HepG2 (cell line): ENCODE measurements around the gene ZBTB44. TPM values are rescaled to one million over a fixed set of nuclear protein-coding genes. Genes with fewer than 3 reads are reported as not detected.

Experiments
- DPF2 ChIP-seq: sonication (generic); formaldehyde crosslinking; IDR thresholded peaks from 2 replicates; pipeline ENCODE4 v1.4.0; 2020; ENCODE audit warnings: mild to moderate bottlenecking, low read depth, missing genetic modification reagents, borderline replicate concordance
- EP300 ChIP-seq, 3 experiments: sonication (generic) in 1 of 3; formaldehyde crosslinking in 1 of 3; IDR thresholded peaks; 2 replicates each; pipeline versions ENCODE4 v1.5.1 to v1.6.1; 2011 to 2020; ENCODE audit warnings: low read depth in 2 of 3, low read length in 2 of 3, borderline replicate concordance in 1 of 3, improper control_type of control experiment in 1 of 3, mild to moderate bottlenecking in 1 of 3, missing genetic modification reagents in 1 of 3, moderate library complexity in 1 of 3
- GATAD2A ChIP-seq: IDR thresholded peaks from 2 replicates; pipeline ENCODE4 v1.6.1; 2016
- HNF4A ChIP-seq: sonication (generic); formaldehyde crosslinking; IDR thresholded peaks from 2 replicates; pipeline ENCODE4 v1.4.0; 2020; ENCODE audit warnings: missing genetic modification reagents
- ISL2 ChIP-seq: sonication (generic); formaldehyde crosslinking; IDR thresholded peaks from 2 replicates; pipeline ENCODE4 v1.5.0; 2020; ENCODE audit warnings: missing genetic modification reagents
- NCOA2 ChIP-seq: sonication (generic); formaldehyde crosslinking; IDR thresholded peaks from 2 replicates; pipeline ENCODE4 v1.8.0; 2022; ENCODE audit warnings: inconsistent platforms
- NR2F1 ChIP-seq, 2 experiments: fragments of 450-650 bp in 1 of 2; formaldehyde crosslinking in 1 of 2; IDR thresholded peaks; 2 replicates each; pipeline versions ENCODE4 v1.5.0 to v1.6.1; 2016 to 2020; ENCODE audit warnings: mild to moderate bottlenecking in 1 of 2, missing compliant biosample characterization in 1 of 2, missing genetic modification reagents in 1 of 2, moderate library complexity in 1 of 2
- NR2F6 ChIP-seq, 2 experiments: IDR thresholded peaks; 2 replicates each; pipeline ENCODE4 v1.6.1; 2016; ENCODE audit warnings: antibody characterized with exemption in 1 of 2, mild to moderate bottlenecking in 1 of 2
- PAWR ChIP-seq: sonication (generic); formaldehyde crosslinking; IDR thresholded peaks from 2 replicates; pipeline ENCODE4 v1.4.0; 2020; ENCODE audit warnings: missing genetic modification reagents, mild to moderate bottlenecking, borderline replicate concordance
- PPARG ChIP-seq: conservative IDR thresholded peaks from 2 replicates; pipeline ENCODE4 v1.6.1; 2016; ENCODE audit warnings: missing biosample characterization, missing genetic modification reagents
- RBFOX2 ChIP-seq: fragments of 200-400 bp; formaldehyde crosslinking; IDR thresholded peaks from 2 replicates; pipeline ENCODE4 v1.6.1; 2017; ENCODE audit warnings: low read depth, mild to moderate bottlenecking, low read length
- SALL1 ChIP-seq: sonication (generic); formaldehyde crosslinking; IDR thresholded peaks from 2 replicates; pipeline ENCODE4 v1.8.0; 2022; ENCODE audit warnings: mild to moderate bottlenecking, missing genetic modification reagents
- SMAD1 ChIP-seq: sonication (generic); formaldehyde crosslinking; IDR thresholded peaks from 2 replicates; pipeline ENCODE4 v1.4.0; 2020; ENCODE audit warnings: missing genetic modification reagents, low read depth, mild to moderate bottlenecking, borderline replicate concordance
- SOX13 ChIP-seq, 3 experiments: fragments of 450-650 bp in 1 of 3; sonication (generic) in 1 of 3; formaldehyde crosslinking in 1 of 3; IDR thresholded peaks in 2 of 3; conservative IDR thresholded peaks in 1 of 3; 2 replicates each; pipeline versions ENCODE4 v1.5.0 to v1.6.1; 2016 to 2020; ENCODE audit warnings: antibody characterized with exemption in 1 of 3, mild to moderate bottlenecking in 1 of 3, missing compliant biosample characterization in 1 of 3, missing genetic modification reagents in 1 of 3, moderate library complexity in 1 of 3
- ZNF724P ChIP-seq: sonication (generic); formaldehyde crosslinking; IDR thresholded peaks from 2 replicates; pipeline ENCODE4 v1.8.0; 2022; ENCODE audit warnings: missing genetic modification reagents, borderline replicate concordance
- ZNF792 ChIP-seq: IDR thresholded peaks from 2 replicates; pipeline ENCODE4 v1.6.1; 2016
- polyA plus RNA-seq, 8 experiments: library from polyadenylated mRNA; depleted of rRNA in 3 of 8; stranded (reverse) in 7 of 8; unstranded in 1 of 8; fragments of >200 nt; fragmentation: Illumina TruSeq in 4 of 8; extraction: Trizol in 4 of 8; gene quantifications; 2 replicates each; pipeline versions ENCODE4 v1.2.1 to v1.2.3, GENCODE V29; 2011 to 2016; ENCODE audit warnings: low read depth in 4 of 8, missing spikeins in 1 of 8, mixed read lengths in 1 of 8; ENCODE audit not compliant: insufficient read depth in 1 of 8
- total RNA-seq, 5 experiments: library from RNA; depleted of rRNA; stranded (reverse); fragments of >200 nt; fragmentation: Illumina TruSeq; extraction: Trizol; gene quantifications; 2 replicates each; pipeline ENCODE4 v1.2.3, GENCODE V29; 2016; ENCODE audit warnings: low read depth in 1 of 5
- TF ChIP-seq, protein P1 (sequence below): sonication (generic); formaldehyde crosslinking; IDR thresholded peaks from 2 replicates; pipeline ENCODE4 v1.4.0; 2020; ENCODE audit warnings: missing genetic modification reagents, mild to moderate bottlenecking, borderline replicate concordance
- TF ChIP-seq, protein P2 (sequence below): IDR thresholded peaks from 2 replicates; pipeline ENCODE4 v1.4.0; 2020; ENCODE audit warnings: mild to moderate bottlenecking, missing genetic modification reagents
- TF ChIP-seq, protein P3 (sequence below): sonication (generic); formaldehyde crosslinking; conservative IDR thresholded peaks from 2 replicates; pipeline ENCODE4 v1.4.0; 2020; ENCODE audit warnings: mild to moderate bottlenecking, missing genetic modification reagents, moderate library complexity

The ZBTB44 gene
- total and polyA plus RNA-seq, 2 of the 13 experiments (the other 11 are each of a cell fraction or from before 2014, with no cell fraction given): 22.8 to 23.6 TPM

DNA sequence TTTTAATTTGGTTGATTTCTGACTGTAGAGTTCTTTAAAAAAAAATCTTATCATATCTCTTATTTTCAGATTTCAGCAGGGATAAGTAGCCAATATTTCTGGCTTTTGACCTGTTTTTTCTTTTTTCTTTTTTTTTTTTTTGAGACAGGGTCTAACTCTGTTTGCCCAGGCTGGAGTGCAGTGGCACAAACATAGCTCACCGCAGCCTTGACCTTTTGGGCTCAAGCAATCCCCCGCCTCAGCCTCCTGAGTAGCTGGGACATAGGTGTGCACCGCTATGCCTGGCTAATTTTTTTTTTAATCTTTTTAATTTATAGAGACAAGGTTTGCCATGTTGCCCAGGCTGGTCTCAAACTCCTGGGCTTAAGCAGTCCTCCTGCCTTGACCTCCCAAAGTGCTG, 23.9 kb upstream of the ZBTB44 start (continued):
- TF ChIP-seq HNF4A (CRISPR knock-in tag) (peak; percentile 61), SMAD1 (CRISPR knock-in tag) (no peak), EP300 (IDR thresholded peaks at IDR 0.05; ENCODE audit: low read depth in 2 of 2, low read length in 2 of 2) (peak in 1 of 2 experiments; percentile 6; a peak in 1 of 4 replicates), EP300 (CRISPR knock-in tag; IDR thresholded peaks at IDR 0.05; ENCODE audit: borderline replicate concordance) (no peak), NCOA2 (CRISPR knock-in tag) (0 out of 2 replicates have a peak, but pooled peaks have one; percentile 22), NR2F1 (CRISPR knock-in tag; IDR thresholded peaks at IDR 0.05) (peak; percentile 20 to 34; a peak in 1 of 4 replicates), SOX13 (IDR thresholded peaks at IDR 0.05) (no peak), SOX13 (CRISPR knock-in tag; conservative IDR thresholded peaks at IDR 0.05 in 1 of 2, IDR thresholded peaks at IDR 0.05 in 1 of 2) (peak in 1 of 2 experiments; percentile 25; a peak in 1 of 4 replicates), RBFOX2 (no peak), ISL2 (CRISPR knock-in tag) (0 out of 2 replicates have a peak, but pooled peaks have one; percentile 16), PAWR (CRISPR knock-in tag) (no peak), PPARG (CRISPR knock-in tag) (0 out of 2 replicates have a peak, but pooled peaks have one; percentile 19), ZNF792 (no peak), GATAD2A (CRISPR knock-in tag) (peak; percentile 47; the same call in 1 of the 2 replicates), DPF2 (CRISPR knock-in tag) (no peak), NR2F6 (IDR thresholded peaks at IDR 0.05) (peak; percentile 71), NR2F6 (CRISPR knock-in tag; IDR thresholded peaks at IDR 0.05) (peak; percentile 80), ZNF724P (no peak), SALL1 (CRISPR knock-in tag) (peak; percentile 55)
- TF ChIP-seq, protein P1, sequence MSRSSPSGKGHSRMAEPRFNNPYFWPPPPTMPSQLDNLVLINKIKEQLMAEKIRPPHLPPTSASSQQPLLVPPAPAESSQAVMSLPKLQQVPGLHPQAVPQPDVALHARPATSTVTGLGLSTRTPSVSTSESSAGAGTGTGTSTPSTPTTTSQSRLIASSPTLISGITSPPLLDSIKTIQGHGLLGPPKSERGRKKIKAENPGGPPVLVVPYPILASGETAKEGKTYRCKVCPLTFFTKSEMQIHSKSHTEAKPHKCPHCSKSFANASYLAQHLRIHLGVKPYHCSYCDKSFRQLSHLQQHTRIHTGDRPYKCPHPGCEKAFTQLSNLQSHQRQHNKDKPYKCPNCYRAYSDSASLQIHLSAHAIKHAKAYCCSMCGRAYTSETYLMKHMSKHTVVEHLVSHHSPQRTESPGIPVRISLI: peak; percentile 74; the same call in 1 of the 2 replicates
- TF ChIP-seq, protein P2, sequence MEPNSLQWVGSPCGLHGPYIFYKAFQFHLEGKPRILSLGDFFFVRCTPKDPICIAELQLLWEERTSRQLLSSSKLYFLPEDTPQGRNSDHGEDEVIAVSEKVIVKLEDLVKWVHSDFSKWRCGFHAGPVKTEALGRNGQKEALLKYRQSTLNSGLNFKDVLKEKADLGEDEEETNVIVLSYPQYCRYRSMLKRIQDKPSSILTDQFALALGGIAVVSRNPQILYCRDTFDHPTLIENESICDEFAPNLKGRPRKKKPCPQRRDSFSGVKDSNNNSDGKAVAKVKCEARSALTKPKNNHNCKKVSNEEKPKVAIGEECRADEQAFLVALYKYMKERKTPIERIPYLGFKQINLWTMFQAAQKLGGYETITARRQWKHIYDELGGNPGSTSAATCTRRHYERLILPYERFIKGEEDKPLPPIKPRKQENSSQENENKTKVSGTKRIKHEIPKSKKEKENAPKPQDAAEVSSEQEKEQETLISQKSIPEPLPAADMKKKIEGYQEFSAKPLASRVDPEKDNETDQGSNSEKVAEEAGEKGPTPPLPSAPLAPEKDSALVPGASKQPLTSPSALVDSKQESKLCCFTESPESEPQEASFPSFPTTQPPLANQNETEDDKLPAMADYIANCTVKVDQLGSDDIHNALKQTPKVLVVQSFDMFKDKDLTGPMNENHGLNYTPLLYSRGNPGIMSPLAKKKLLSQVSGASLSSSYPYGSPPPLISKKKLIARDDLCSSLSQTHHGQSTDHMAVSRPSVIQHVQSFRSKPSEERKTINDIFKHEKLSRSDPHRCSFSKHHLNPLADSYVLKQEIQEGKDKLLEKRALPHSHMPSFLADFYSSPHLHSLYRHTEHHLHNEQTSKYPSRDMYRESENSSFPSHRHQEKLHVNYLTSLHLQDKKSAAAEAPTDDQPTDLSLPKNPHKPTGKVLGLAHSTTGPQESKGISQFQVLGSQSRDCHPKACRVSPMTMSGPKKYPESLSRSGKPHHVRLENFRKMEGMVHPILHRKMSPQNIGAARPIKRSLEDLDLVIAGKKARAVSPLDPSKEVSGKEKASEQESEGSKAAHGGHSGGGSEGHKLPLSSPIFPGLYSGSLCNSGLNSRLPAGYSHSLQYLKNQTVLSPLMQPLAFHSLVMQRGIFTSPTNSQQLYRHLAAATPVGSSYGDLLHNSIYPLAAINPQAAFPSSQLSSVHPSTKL (CRISPR knock-in tag): peak; percentile 50
- TF ChIP-seq, protein P3, sequence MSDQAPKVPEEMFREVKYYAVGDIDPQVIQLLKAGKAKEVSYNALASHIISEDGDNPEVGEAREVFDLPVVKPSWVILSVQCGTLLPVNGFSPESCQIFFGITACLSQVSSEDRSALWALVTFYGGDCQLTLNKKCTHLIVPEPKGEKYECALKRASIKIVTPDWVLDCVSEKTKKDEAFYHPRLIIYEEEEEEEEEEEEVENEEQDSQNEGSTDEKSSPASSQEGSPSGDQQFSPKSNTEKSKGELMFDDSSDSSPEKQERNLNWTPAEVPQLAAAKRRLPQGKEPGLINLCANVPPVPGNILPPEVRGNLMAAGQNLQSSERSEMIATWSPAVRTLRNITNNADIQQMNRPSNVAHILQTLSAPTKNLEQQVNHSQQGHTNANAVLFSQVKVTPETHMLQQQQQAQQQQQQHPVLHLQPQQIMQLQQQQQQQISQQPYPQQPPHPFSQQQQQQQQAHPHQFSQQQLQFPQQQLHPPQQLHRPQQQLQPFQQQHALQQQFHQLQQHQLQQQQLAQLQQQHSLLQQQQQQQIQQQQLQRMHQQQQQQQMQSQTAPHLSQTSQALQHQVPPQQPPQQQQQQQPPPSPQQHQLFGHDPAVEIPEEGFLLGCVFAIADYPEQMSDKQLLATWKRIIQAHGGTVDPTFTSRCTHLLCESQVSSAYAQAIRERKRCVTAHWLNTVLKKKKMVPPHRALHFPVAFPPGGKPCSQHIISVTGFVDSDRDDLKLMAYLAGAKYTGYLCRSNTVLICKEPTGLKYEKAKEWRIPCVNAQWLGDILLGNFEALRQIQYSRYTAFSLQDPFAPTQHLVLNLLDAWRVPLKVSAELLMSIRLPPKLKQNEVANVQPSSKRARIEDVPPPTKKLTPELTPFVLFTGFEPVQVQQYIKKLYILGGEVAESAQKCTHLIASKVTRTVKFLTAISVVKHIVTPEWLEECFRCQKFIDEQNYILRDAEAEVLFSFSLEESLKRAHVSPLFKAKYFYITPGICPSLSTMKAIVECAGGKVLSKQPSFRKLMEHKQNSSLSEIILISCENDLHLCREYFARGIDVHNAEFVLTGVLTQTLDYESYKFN (CRISPR knock-in tag): peak; percentile 39; the same call in 1 of the 2 replicates
